ENCODE measurements around the gene ZBTB7C.

GRCh38 chr18:48238206-48238605 is 171.0 kb downstream of the ZBTB7C start:
- no peak for TF ChIP-seq POLR2A (IDR thresholded peaks at IDR 0.05)
- TF ChIP-seq CTCF (IDR thresholded peaks at IDR 0.05) = no peak
- TF ChIP-seq POLR2AphosphoS5 (IDR thresholded peaks at IDR 0.05) = no peak
